Liver (tissue), 3 donors: Measurements from ENCODE around the gene PEX12.

Experiments used
- CTCF ChIP-seq: fragments of 150-350 bp; IDR thresholded peaks from 2 replicates; pipeline ENCODE4 v1.5.1; 2017; ENCODE audit warnings: improper control_type of control experiment, low read depth, low read length; ENCODE audit not compliant: missing input control
- EGR1 ChIP-seq, 2 donors: IDR thresholded peaks; 2 replicates each; pipeline ENCODE4 v1.6.1; 2016 to 2018; ENCODE audit warnings: antibody characterized with exemption in 2 of 2, low read depth in 2 of 2
- GABPA ChIP-seq, 2 donors: IDR thresholded peaks in 1 of 2; conservative IDR thresholded peaks in 1 of 2; 2 replicates each; pipeline ENCODE4 v1.6.1; 2016; ENCODE audit warnings: antibody characterized with exemption in 2 of 2, mild to moderate bottlenecking in 1 of 2, moderate library complexity in 1 of 2
- JUND ChIP-seq, 2 donors: IDR thresholded peaks; 2 replicates each; pipeline ENCODE4 v1.6.1; 2016; ENCODE audit warnings: antibody characterized with exemption in 2 of 2
- RAD21 ChIP-seq, 2 donors: IDR thresholded peaks; 2 replicates each; pipeline ENCODE4 v1.6.1; 2016; ENCODE audit warnings: antibody characterized with exemption in 2 of 2, mild to moderate bottlenecking in 2 of 2
- RXRA ChIP-seq, 2 donors: IDR thresholded peaks; 2 replicates each; pipeline ENCODE4 v1.6.1; 2017 to 2018; ENCODE audit warnings: antibody characterized with exemption in 2 of 2, mild to moderate bottlenecking in 1 of 2
- SP1 ChIP-seq: IDR thresholded peaks from 2 replicates; pipeline ENCODE4 v1.6.1; 2018; ENCODE audit warnings: antibody characterized with exemption, mild to moderate bottlenecking
- TAF1 ChIP-seq: conservative IDR thresholded peaks from 2 replicates; pipeline ENCODE4 v1.6.1; 2016; ENCODE audit warnings: antibody characterized with exemption, mild to moderate bottlenecking
- YY1 ChIP-seq: IDR thresholded peaks from 2 replicates; pipeline ENCODE4 v1.6.1; 2016; ENCODE audit warnings: antibody characterized with exemption, mild to moderate bottlenecking
- TF ChIP-seq, protein P1 (sequence below): IDR thresholded peaks from 2 replicates; pipeline ENCODE4 v1.6.1; 2016; ENCODE audit warnings: antibody characterized with exemption
- TF ChIP-seq, protein P2 (sequence below): IDR thresholded peaks from 2 replicates; pipeline ENCODE4 v1.6.1; 2016; ENCODE audit warnings: antibody characterized with exemption
- TF ChIP-seq, protein P3 (sequence below): IDR thresholded peaks from 2 replicates; pipeline ENCODE4 v1.6.1; 2016; ENCODE audit warnings: antibody characterized with exemption, mild to moderate bottlenecking
- donor health status: healthy.
- donor health status: healthy.

GRCh38 chr17:35554668-35555067 is 23.7 kb downstream of the PEX12 start:
- TF ChIP-seq, protein P1, sequence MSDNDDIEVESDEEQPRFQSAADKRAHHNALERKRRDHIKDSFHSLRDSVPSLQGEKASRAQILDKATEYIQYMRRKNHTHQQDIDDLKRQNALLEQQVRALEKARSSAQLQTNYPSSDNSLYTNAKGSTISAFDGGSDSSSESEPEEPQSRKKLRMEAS: no peak
- TF ChIP-seq, protein P2, sequence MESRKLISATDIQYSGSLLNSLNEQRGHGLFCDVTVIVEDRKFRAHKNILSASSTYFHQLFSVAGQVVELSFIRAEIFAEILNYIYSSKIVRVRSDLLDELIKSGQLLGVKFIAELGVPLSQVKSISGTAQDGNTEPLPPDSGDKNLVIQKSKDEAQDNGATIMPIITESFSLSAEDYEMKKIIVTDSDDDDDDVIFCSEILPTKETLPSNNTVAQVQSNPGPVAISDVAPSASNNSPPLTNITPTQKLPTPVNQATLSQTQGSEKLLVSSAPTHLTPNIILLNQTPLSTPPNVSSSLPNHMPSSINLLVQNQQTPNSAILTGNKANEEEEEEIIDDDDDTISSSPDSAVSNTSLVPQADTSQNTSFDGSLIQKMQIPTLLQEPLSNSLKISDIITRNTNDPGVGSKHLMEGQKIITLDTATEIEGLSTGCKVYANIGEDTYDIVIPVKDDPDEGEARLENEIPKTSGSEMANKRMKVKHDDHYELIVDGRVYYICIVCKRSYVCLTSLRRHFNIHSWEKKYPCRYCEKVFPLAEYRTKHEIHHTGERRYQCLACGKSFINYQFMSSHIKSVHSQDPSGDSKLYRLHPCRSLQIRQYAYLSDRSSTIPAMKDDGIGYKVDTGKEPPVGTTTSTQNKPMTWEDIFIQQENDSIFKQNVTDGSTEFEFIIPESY: no peak
- TF ChIP-seq RAD21 (IDR thresholded peaks at IDR 0.05) (no peak), YY1 (no peak), CTCF (no peak), TAF1 (no peak), SP1 (no peak), EGR1 (IDR thresholded peaks at IDR 0.05; ENCODE audit: low read depth in 2 of 2) (no peak), JUND (IDR thresholded peaks at IDR 0.05) (no peak), GABPA (IDR thresholded peaks at IDR 0.05 in 1 of 2, conservative IDR thresholded peaks at IDR 0.05 in 1 of 2) (no peak), RXRA (IDR thresholded peaks at IDR 0.05) (no peak)
- TF ChIP-seq, protein P3, sequence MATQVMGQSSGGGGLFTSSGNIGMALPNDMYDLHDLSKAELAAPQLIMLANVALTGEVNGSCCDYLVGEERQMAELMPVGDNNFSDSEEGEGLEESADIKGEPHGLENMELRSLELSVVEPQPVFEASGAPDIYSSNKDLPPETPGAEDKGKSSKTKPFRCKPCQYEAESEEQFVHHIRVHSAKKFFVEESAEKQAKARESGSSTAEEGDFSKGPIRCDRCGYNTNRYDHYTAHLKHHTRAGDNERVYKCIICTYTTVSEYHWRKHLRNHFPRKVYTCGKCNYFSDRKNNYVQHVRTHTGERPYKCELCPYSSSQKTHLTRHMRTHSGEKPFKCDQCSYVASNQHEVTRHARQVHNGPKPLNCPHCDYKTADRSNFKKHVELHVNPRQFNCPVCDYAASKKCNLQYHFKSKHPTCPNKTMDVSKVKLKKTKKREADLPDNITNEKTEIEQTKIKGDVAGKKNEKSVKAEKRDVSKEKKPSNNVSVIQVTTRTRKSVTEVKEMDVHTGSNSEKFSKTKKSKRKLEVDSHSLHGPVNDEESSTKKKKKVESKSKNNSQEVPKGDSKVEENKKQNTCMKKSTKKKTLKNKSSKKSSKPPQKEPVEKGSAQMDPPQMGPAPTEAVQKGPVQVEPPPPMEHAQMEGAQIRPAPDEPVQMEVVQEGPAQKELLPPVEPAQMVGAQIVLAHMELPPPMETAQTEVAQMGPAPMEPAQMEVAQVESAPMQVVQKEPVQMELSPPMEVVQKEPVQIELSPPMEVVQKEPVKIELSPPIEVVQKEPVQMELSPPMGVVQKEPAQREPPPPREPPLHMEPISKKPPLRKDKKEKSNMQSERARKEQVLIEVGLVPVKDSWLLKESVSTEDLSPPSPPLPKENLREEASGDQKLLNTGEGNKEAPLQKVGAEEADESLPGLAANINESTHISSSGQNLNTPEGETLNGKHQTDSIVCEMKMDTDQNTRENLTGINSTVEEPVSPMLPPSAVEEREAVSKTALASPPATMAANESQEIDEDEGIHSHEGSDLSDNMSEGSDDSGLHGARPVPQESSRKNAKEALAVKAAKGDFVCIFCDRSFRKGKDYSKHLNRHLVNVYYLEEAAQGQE: no peak
